Breast epithelium (tissue), 3 donors: ENCODE measurements around the gene MOB3A.

Experiments used
- POLR2A ChIP-seq: fragments of 450-650 bp; IDR thresholded peaks from one replicate; pipeline ENCODE4 v1.6.1; 2016; ENCODE audit warnings: antibody characterized with exemption, mild to moderate bottlenecking, moderate library complexity
- TF ChIP-seq, protein P1 (sequence below), 3 donors: fragments of 450-650 bp; IDR thresholded peaks; one replicate each; pipeline ENCODE4 v1.5.1; 2016 to 2017; ENCODE audit warnings: antibody characterized with exemption in 3 of 3, mild to moderate bottlenecking in 3 of 3, moderate library complexity in 3 of 3

DNA sequence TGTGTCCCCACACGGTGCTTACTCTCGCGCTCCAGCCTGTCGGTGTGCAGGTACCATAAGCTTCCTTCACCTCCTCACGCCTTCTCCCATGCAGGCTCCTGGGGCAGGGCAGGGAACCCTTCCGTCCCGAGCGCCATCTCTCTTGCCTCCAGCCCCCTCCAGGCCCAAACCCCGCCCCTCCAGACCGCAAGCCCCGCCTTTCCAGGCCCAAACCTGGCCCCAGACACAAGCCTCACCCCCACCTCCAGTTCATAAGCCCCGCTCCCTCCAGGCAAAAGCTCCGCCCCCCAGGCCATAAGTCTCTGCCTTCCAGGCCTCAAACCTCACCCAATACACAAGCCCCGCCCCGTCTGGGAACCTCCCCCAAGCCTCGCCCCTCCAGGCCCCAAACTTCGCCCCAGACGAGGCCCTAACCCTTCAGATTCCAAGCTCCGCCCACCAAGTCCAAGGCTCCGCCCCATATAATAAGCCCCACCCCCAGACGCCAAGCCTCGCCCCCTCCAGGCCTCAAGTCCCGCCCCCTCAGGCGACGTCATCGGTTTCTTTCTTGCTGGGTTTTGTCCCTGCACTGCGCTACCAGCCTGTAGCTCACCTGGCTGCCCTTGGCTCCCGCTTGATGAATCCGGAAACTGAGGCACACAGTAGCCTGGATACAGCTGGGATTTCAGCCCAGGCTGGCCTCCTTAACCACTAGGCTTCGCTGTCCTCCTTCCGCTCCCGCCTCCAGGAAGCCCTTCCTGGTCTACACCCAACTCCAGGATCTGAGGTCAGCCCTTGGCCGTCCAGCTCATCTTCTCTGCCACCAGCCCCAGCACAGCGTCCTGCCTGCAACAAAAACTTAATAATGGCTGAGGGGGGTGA lies 61.2 kb downstream of the MOB3A start:
- no peak for TF ChIP-seq POLR2A
- TF ChIP-seq, protein P1, sequence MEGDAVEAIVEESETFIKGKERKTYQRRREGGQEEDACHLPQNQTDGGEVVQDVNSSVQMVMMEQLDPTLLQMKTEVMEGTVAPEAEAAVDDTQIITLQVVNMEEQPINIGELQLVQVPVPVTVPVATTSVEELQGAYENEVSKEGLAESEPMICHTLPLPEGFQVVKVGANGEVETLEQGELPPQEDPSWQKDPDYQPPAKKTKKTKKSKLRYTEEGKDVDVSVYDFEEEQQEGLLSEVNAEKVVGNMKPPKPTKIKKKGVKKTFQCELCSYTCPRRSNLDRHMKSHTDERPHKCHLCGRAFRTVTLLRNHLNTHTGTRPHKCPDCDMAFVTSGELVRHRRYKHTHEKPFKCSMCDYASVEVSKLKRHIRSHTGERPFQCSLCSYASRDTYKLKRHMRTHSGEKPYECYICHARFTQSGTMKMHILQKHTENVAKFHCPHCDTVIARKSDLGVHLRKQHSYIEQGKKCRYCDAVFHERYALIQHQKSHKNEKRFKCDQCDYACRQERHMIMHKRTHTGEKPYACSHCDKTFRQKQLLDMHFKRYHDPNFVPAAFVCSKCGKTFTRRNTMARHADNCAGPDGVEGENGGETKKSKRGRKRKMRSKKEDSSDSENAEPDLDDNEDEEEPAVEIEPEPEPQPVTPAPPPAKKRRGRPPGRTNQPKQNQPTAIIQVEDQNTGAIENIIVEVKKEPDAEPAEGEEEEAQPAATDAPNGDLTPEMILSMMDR (IDR thresholded peaks at IDR 0.05): no peak
